CD4-positive, alpha-beta T cell (primary cell): Measurements from ENCODE around the gene FBXL19. TPM values are rescaled to one million over a fixed set of nuclear protein-coding genes. Genes with fewer than 3 reads are reported as not detected.

Experiments used
- ATAC-seq: fragments of 200-7000 bp; cut with Tn5 transposase; one replicate; pipeline ENCODE4 v1.10.0; 2022; ENCODE audit warnings: mild to moderate bottlenecking; ENCODE audit not compliant: poor library complexity
- CTCF ChIA-PET: fragments of 350-600 bp; sonication (Branson Sonifier 250); formaldehyde crosslinking; loops from one replicate; lab custom pipeline; 2021; ENCODE audit warnings: antibody characterized with exemption, inconsistent platforms; lab: Charles Lee
- POLR2A ChIA-PET: fragments of 350-600 bp; sonication (Branson Sonifier 250); formaldehyde crosslinking; loops from one replicate; lab custom pipeline; 2021; ENCODE audit warnings: antibody characterized with exemption, inconsistent platforms; lab: Charles Lee
- DNase-seq, 14 experiments: peaks; one replicate each; pipeline ENCODE4 v3.0.0-alpha.2; 2013 to 2020; ENCODE audit warnings: mixed read lengths in 2 of 14
- H3K27ac ChIP-seq, 2 donors: one replicate each; pipeline versions ENCODE4 v1.5.1 to v1.7.0; 2013; ENCODE audit warnings: low read length in 2 of 2, low read depth in 1 of 2, mild to moderate bottlenecking in 1 of 2
- H3K27me3 ChIP-seq, 2 experiments: 1 replicate in 1 of 2; 2 replicates in 1 of 2; pipeline versions ENCODE4 v1.6.1 to v1.7.0; 2013; ENCODE audit warnings: low read length in 2 of 2, control low read depth in 1 of 2, mild to moderate bottlenecking in 1 of 2, moderate library complexity in 1 of 2; ENCODE audit not compliant: insufficient read depth in 2 of 2, control insufficient read depth in 1 of 2
- H3K36me3 ChIP-seq: one replicate; pipeline ENCODE4 v1.6.1; 2013; ENCODE audit warnings: low read length, control low read depth; ENCODE audit not compliant: insufficient read depth
- H3K4me1 ChIP-seq: one replicate; pipeline ENCODE4 v1.6.1; 2013; ENCODE audit warnings: low read length, control low read depth; ENCODE audit not compliant: insufficient read depth
- H3K4me3 ChIP-seq: one replicate; pipeline ENCODE4 v1.5.1; 2013; ENCODE audit warnings: mild to moderate bottlenecking, low read length, moderate library complexity
- H3K9me3 ChIP-seq, 2 experiments: 1 replicate in 1 of 2; 2 replicates in 1 of 2; pipeline versions ENCODE4 v1.6.1 to v1.7.0; 2013; ENCODE audit warnings: low read length in 2 of 2, mild to moderate bottlenecking in 2 of 2, control low read depth in 1 of 2, moderate library complexity in 1 of 2; ENCODE audit not compliant: control insufficient read depth in 1 of 2, insufficient read depth in 1 of 2
- H3K27ac Mint-ChIP-seq: one replicate; pipeline ENCODE4 v1.8.0; 2020; ENCODE audit warnings: mixed read lengths
- H3K27me3 Mint-ChIP-seq: one replicate; pipeline ENCODE4 v1.8.0; 2021; ENCODE audit warnings: mixed read lengths
- H3K36me3 Mint-ChIP-seq: one replicate; pipeline ENCODE4 v1.8.0; 2021; ENCODE audit warnings: low read depth, mixed read lengths
- H3K4me1 Mint-ChIP-seq: one replicate; pipeline ENCODE4 v1.8.0; 2021; ENCODE audit warnings: low read depth, mixed read lengths
- H3K4me3 Mint-ChIP-seq: one replicate; pipeline ENCODE4 v1.8.0; 2020; ENCODE audit warnings: mild to moderate bottlenecking, mixed read lengths
- H3K9me3 Mint-ChIP-seq: one replicate; pipeline ENCODE4 v1.8.0; 2020; ENCODE audit warnings: mixed read lengths
- intact Hi-C, 2 experiments: fragments of 100-400 bp; cut with DNase I in 1 of 2; cut with micrococcal nuclease in 1 of 2; formaldehyde crosslinking; loops; one replicate each; pipeline versions ENCODE4 v1.15.1 to v1.9.0; 2023 to 2025; cut with DNase I, micrococcal nuclease
- total RNA-seq, 174 experiments: library from RNA in 2 of 174; stranded (reverse) in 2 of 174; gene quantifications; one replicate each; pipeline ENCODE4 v1.2.3 and lab custom pipeline; 2021 to 2026
- TF ChIP-seq, protein P1 (sequence below): fragments of 200-600 bp; IDR thresholded peaks from one replicate; pipeline ENCODE4 v1.8.0; 2022; ENCODE audit warnings: antibody characterized with exemption, mild to moderate bottlenecking

FBXL19 gene
- total RNA-seq, 2 experiments from 2014 or later: 7.5 to 8.9 TPM

DNA sequence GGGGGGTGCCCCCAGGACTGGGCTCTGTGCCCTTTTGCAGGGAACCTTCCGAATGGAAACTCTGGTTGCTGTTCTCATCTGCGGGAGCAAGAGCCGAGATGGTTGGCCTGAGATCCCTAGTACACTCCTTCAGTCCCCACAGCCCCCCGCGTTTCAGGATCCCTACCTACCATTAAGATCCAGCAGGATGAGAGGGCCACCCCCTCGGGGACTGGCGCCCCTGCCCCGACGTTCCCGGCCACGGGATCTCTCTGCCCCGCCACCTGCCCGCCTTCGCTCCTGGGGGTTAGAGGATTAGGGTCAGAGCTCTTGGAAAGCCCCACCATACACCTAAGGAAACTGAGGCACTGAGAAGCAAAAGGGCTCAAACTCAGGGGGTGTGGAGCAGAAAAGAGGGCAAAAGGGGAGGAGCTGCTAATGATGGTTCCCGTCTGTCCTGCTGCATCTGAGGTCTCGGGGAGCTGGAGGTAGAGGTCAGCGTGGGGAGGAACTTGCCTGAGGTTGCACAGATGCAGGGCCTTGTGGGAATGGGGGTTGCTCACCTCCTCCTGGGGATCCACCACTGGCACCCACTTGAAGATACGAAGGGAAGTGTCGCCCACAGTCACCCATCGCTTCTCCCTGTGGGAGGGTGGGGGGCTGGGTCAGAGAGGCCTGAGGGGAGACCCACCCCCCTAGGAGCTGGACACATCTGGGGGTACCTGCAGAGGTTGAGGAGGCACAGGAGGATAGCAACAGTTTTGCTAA, 30.5 kb upstream of the FBXL19 start:
- no peak for ATAC-seq
- H3K4me1 ChIP-seq: peaks cover 50% of the 10 kb centered on the region
- peak overlapping the region; percentile 86 for H3K4me3 Mint-ChIP-seq
- H3K4me3 ChIP-seq: peak overlapping the region; percentile 88
- H3K9me3 Mint-ChIP-seq: no peaks in the 10 kb centered on the region
- ChIA-PET CTCF (interaction anchor here (1.2 to 1.4 kb wide), 3 partner anchors 9 to 88 kb away, joined by 4 to 7 read pairs (median 5); no protein-coding TSS in a partner anchor), POLR2A (interaction anchor here (0.7 to 5.6 kb wide), 5 partner anchors 9 to 225 kb away, joined by 4 to 35 read pairs (median 7); partner anchors contain the start of gene KAT8)
- intact Hi-C loops: no loop called here
- peak in 1 of 14 experiments; percentile 17 for DNase-seq
- H3K36me3 ChIP-seq: peaks cover 26% of the 10 kb centered on the region
- no peaks in the 10 kb centered on the region for H3K27me3 ChIP-seq
- peaks cover 49% of the 10 kb centered on the region for H3K4me1 Mint-ChIP-seq
- H3K27me3 Mint-ChIP-seq: no peaks in the 10 kb centered on the region
- H3K36me3 Mint-ChIP-seq: peaks cover 25% of the 10 kb centered on the region
- H3K9me3 ChIP-seq: no peaks in the 10 kb centered on the region
- peak overlapping the region in 1 of 2 donors; percentile 85 for H3K27ac ChIP-seq
- H3K27ac Mint-ChIP-seq: peak overlapping the region; percentile 72
- TF ChIP-seq, protein P1, sequence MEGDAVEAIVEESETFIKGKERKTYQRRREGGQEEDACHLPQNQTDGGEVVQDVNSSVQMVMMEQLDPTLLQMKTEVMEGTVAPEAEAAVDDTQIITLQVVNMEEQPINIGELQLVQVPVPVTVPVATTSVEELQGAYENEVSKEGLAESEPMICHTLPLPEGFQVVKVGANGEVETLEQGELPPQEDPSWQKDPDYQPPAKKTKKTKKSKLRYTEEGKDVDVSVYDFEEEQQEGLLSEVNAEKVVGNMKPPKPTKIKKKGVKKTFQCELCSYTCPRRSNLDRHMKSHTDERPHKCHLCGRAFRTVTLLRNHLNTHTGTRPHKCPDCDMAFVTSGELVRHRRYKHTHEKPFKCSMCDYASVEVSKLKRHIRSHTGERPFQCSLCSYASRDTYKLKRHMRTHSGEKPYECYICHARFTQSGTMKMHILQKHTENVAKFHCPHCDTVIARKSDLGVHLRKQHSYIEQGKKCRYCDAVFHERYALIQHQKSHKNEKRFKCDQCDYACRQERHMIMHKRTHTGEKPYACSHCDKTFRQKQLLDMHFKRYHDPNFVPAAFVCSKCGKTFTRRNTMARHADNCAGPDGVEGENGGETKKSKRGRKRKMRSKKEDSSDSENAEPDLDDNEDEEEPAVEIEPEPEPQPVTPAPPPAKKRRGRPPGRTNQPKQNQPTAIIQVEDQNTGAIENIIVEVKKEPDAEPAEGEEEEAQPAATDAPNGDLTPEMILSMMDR: no peak

- Histone ChIP-seq H3K4me3 (peak overlapping the region; percentile 88), H3K4me1 (peaks cover 50% of the 10 kb centered on the region), H3K9me3 (no peaks in the 10 kb centered on the region), H3K27ac (peak overlapping the region; percentile 65 to 85), H3K27me3 (no peaks in the 10 kb centered on the region), H3K36me3 (peaks cover 26% of the 10 kb centered on the region)
- intact Hi-C loops: no loop called here
- Mint-ChIP-seq H3K9me3 (no peaks in the 10 kb centered on the region), H3K4me3 (peak overlapping the region; percentile 86), H3K27ac (peak overlapping the region; percentile 72), H3K27me3 (no peaks in the 10 kb centered on the region), H3K36me3 (peaks cover 25% of the 10 kb centered on the region), H3K4me1 (peaks cover 49% of the 10 kb centered on the region)
- ChIA-PET POLR2A (interaction anchor here (1.0 to 5.6 kb wide), 4 partner anchors 8 to 224 kb away, joined by 4 to 35 read pairs (median 8); partner anchors contain the start of gene KAT8), CTCF (interaction anchor here (1.3 to 1.4 kb wide), 2 partner anchors 8 to 49 kb away, joined by 5 to 7 read pairs; no protein-coding TSS in a partner anchor)
- DNase-seq: peak in 4 of 14 experiments; percentile 27 to 56 (median 35)
- peak; percentile 18 for ATAC-seq
- TF ChIP-seq, protein P1: no peak
Measured at GRCh38 chr16:30893417-30893743, 30.0 kb upstream of the FBXL19 start.

- peaks cover 20% of the 10 kb centered on the region for H3K36me3 Mint-ChIP-seq
- ChIA-PET CTCF (interaction anchor here (1.3 to 1.4 kb wide), 2 partner anchors 8 to 49 kb away, joined by 5 to 7 read pairs; no protein-coding TSS in a partner anchor), POLR2A (interaction anchor here (1.0 to 5.6 kb wide), 4 partner anchors 8 to 224 kb away, joined by 4 to 35 read pairs (median 8); partner anchors contain the start of gene KAT8)
- Histone ChIP-seq H3K27ac (peak within 1 kb of the TSS; percentile 73 to 85), H3K36me3 (peaks cover 20% of the 10 kb centered on the region), H3K4me1 (peaks cover 45% of the 10 kb centered on the region), H3K9me3 (no peaks in the 10 kb centered on the region), H3K4me3 (peak within 1 kb of the TSS; percentile 88), H3K27me3 (no peaks in the 10 kb centered on the region)
- peak within 1 kb of the TSS; percentile 88 for H3K4me3 Mint-ChIP-seq
- peaks cover 49% of the 10 kb centered on the region for H3K4me1 Mint-ChIP-seq
- H3K9me3 Mint-ChIP-seq: no peaks in the 10 kb centered on the region
- intact Hi-C loops: loop anchor here (1.0 to 2.0 kb wide), 2 partner anchors 19 kb away; no protein-coding TSS in a partner anchor
- TF ChIP-seq, protein P1: no peak
- H3K27me3 Mint-ChIP-seq: no peaks in the 10 kb centered on the region
- peak within 1 kb of the TSS; percentile 72 for H3K27ac Mint-ChIP-seq
- DNase-seq (peak; percentile 51 to 89 (median 74)), ATAC-seq (peak; percentile 72)
Measured at GRCh38 chr16:30893744-30894539, 29.4 kb upstream of the FBXL19 start, which contains the start of gene BCL7C. TSS of gene BCL7C (minus strand) at chr16:30894077. CDS start at chr16:30893944, 133 bp downstream.
